GM21526 (cell line): ENCODE measurements around the gene SYNRG.
"Not testable (repeated sequence)": the region's sequence is repeated elsewhere in the genome, so short reads cannot be mapped to it uniquely, and the experiment has no call there.

Experiments
- ATAC-seq: cut with Tn5 transposase; IDR thresholded peaks from one replicate; pipeline ENCODE4 v1.9.1; 2021; ENCODE audit warnings: moderate library complexity; ENCODE audit not compliant: unreplicated experiment, low FRiP score

Gene SYNRG

DNA sequence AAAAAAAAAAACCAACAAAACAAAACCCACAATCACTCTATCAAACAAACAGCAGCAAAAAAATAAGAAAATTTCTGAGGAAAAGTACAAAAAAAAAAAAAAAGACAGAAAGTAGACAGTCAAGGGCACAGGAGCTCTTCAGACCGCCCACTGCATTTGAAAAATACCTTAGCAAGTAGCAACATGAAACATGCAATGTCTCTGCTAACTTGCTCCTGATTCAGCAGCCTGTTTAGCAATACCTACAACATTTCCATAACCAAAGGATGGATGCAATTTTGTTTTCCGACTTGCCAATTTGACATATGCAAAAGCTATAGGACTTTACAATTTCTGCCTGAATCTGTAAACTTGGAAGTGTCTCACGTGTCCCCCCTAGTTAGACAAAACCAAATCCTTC is 57.4 kb downstream of the SYNRG start:
- no peak for ATAC-seq

DNA sequence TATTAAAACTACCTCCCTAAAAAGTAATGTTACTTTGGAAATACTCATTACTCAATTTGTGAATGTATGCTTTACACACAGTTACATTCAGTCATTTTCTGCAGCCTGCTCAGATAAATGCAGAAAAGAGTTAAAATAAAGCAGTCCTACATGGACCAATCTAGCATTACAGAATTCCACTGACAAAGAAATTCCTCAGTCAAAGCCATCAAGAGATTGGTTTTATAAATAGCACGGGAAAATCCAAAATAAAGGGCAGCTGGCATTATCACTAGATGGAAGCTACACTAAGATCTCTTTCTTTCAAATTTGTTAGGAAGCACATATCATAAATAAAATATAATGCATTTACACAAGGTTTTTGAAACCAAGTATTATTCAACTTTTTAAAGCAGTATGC is 61.2 kb downstream of the SYNRG start:
- no peak for ATAC-seq

DNA sequence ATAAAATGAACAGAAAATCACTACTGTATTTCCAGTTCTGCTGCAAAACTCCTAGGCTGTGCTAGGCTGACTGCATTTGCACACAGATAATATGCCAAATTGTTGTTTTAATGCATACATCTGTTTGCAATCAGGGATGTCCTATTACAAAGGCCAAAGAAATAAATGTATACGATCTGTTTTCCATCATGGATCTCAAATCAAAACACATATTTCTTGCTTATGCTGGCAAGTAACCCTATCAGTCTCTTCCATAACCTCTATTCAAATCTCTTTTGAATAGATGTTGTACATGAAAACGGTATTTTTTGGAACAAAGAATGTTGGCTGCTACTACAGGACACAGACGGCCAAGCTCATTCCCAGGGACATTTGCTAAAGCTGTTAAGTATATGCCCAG is 62.9 kb downstream of the SYNRG start:
- ATAC-seq: no peak

DNA sequence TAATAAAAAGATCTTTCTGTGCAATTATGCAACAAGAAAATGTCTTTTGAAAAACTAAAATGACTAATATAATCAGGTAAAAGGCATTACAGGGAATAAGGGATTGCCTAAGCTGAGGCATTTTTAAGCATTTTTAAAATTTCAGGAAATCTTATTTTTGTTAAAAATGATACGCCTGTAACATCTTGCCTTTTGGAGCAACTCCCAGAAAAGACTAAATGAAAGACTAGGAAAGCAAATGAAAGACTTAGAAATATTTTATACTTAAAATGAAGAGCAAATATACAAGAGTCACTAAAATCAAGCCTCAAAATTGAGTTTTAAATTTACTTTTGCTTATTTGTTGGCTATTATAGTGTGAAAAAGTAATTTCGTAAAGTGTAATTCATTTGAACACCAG is 63.7 kb downstream of the SYNRG start:
- ATAC-seq: no peak

DNA sequence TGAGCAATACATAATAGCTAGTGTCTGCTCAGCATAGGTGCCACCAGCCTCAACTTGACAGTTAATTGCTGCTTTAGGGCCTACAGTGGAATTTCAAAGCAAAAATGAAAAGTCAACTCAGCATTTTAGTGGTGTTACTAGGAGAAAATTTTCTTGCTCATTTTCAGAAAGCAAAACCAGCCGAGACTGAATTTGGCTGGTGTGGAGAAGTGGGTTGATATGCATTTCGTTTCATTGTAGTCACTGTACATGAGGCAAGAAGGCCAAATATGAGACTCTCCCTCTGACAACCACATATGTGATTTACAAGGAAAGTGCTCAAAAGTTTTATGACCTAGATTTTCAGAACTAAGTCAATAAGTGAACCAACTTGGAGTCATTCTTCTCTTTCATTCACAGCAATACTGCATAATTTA is 65.6 kb downstream of the SYNRG start:
- ATAC-seq: no peak

DNA sequence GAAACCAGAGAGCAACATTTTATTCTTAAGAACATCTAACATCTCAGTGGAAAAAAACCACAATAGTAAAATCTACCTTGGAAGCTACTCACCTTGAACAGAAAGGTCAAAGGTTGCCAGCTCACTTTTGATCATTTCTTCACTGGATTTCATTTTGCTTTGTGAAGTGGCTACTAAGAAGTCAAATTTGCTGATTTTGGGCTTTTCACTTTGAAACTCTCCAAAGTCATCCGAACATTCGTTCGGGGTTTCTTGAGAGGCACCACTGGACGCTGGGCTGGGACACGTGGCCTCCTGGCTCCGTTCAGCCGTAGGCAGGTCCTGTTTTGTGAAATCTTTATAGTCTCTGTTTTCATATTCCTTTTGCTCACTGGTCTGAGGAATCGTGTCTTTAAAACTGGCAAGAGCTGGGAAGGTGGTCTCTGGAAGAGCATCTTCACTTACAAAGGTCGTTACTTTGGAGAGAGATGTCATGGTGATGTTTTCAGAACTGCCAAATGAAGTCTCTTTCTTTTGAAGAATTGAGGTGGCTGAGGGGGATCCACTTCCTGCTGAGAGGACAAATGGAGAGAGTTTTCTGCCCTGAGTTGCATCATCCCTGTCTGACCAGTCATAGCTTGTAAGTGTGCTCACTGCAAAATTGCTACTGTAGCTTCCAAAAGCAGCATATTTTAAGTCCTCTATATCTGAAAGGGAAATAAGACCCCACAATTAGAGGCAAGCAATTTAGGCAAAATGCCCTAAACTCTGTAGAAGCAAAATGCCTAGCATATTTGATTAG is 67.1 kb downstream of the SYNRG start:
- no peak for ATAC-seq

DNA sequence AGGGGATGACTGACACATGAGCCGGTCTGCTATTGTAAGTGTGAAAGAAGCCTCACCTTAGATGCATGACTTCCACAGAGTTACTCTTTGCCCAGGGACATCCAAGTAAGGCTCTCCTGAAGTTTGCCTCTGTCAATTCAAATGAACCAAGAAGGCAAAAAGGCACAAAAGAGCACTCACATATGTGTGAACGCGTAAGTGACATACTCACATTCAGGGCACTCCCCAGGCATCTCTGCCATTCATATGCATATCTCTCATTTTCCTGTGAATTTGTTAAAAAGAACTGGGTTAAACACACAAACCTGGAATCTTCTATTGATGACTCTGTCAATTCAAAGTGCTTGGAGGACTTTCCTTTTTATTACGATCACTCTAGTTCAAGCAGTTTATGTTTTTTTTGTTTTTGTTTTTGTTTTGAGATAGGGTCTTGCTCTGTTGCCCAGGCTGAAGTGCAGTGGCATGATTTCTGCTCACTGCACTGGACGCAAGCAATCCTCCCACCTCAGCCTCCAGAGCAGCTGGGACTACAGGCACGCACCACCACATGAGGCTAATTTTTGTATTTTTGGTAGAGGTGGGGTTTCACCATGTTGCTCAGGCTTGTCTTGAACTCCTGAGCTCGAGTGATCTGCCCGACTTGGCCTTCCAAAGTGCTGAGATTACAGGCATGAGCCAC is 70.1 kb downstream of the SYNRG start:
- ATAC-seq: no peak

DNA sequence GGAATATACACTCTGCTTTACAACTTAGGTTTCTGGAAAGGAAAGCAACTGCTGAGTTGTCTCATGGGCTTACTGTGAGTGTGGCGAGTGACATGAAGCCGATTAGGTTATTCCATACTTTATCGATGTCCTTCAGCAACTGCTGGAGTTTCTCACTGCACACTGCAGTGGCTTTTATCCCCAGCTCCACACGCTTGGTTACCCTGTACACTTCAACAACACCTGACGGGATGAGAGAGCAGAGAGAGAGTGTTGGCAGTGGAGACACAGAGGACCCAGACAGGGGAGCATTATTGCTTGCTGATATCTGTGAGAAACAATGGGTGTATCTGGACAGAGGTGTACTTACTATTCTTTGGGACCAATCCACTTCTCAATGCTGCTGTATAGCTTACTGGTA is 73.3 kb downstream of the SYNRG start:
- no peak for ATAC-seq

DNA sequence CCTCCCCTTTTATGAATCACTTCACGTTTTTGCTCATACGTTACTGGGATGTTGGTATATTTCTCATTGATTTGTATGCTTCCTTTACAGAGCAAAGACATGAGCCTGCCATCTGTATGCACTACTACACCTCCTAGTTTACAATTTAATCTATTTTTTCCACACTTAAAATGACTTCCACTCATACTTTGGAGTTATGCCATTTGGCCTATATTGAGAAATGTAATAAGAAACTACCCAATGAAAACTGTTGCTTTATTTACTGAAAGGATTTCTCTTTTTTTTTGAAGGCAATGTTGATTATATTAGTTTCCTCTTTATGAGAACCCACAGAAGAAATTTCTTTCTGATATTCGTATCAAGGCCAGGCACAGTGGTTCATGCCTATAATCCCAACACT is 76.5 kb downstream of the SYNRG start:
- no peak for ATAC-seq

DNA sequence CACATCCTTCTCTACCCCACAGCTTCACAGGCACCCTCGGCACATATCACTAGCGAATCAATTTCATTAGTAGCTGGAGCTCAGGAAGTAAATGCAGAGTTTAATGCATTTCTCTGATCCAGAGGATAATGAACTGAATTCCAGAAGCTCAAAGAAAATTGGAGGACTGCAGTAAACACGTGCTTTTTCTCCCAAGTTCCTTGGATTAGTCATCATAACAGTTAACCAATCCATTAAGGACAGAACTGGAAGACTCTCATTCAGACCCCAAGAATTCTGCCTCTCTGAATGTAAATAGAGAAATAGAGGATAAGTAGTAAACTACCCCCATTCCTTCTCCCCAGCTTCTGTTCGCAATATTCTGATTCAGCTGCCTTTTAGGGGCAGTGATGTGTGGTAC is 78.8 kb downstream of the SYNRG start:
- ATAC-seq: no peak

DNA sequence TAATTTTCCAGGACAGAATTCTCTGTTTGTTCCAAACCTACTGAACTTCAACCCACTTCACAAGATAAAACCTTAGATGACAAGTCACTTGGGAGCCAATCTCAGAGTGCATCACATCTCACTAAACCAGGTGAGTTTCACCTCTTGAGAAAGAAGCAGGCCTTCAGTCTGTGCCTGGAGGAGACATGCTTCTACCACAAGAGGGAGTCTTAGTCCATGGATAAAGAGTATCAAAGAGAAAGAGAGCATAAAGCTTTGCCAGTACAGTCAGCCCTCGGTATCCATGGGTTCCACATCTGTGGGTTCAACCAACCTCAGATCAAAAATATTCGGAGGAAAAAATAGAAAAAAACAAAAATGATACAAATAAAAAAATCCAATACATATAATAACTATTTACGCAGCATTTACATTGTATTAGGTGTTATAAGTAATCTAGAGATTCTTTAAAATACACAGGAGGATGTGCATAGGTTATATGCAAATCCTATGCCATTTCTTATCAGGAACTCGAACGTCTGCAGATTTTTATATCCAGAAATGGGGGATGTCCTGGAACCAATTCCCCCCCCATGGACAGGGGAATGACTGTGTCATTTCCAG is 81.9 kb downstream of the SYNRG start:
- ATAC-seq: no peak

DNA sequence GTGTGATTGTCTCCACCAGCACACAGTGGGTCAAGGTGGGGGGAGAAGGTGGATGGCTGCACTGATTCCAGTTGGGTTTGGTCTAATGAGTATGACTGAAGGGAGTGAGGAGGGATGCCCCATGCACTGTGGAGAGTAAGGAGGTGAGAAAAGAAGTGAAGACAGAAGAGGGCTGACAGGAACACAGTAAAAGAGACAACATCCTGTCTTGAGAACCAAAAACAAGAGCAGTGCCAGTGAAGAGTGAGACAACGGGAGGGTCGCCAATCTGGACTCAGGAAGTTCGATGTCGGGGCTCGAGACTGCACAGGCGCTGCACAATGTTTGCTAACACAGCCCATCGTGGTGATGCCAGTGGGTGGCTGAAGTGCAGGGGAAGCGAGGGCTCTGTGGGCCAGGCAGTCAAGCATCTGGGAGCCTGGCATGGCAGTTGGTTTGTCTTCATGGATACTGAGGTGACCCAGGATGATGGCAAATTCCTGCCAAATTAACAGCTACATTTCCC is 85.5 kb downstream of the SYNRG start:
- no peak for ATAC-seq

DNA sequence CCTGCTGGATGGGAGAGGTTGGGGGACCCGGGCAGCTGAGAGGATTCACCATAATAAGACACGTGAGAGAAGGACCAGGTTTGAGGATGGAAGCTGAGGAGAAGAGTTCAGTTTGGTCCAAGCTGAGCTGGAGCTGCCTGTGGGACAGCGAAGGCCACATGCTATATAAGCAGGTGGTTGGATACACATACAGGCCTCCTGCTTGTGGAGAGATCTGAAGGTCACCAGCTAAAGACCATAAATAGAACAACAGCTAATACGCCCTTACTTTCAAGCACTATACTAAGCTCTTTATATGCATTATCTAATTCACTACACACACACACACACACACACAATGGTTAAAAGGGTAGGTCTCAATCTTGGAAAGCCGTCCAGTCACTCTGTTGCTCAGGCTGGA is 87.4 kb downstream of the SYNRG start:
- no peak for ATAC-seq

DNA sequence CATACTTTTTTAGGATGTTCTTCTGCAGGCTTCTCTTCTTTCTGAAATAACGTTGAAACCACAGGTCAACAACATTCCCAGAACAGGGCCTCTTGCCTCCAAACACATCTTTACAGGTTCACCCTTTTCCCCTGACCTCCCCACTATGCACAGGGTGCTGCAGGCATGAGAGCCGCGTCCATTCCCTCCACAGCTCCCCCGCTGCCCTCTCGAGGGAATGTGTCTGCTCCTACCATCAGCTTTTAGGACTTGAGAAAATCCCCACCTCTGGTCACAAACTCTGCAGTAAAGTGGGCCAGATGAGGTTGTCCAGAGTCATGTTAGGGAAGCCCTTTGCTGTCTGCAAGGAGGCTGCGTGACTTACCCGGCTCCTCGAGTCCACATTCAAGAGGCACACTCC is 89.0 kb downstream of the SYNRG start:
- no peak for ATAC-seq

DNA sequence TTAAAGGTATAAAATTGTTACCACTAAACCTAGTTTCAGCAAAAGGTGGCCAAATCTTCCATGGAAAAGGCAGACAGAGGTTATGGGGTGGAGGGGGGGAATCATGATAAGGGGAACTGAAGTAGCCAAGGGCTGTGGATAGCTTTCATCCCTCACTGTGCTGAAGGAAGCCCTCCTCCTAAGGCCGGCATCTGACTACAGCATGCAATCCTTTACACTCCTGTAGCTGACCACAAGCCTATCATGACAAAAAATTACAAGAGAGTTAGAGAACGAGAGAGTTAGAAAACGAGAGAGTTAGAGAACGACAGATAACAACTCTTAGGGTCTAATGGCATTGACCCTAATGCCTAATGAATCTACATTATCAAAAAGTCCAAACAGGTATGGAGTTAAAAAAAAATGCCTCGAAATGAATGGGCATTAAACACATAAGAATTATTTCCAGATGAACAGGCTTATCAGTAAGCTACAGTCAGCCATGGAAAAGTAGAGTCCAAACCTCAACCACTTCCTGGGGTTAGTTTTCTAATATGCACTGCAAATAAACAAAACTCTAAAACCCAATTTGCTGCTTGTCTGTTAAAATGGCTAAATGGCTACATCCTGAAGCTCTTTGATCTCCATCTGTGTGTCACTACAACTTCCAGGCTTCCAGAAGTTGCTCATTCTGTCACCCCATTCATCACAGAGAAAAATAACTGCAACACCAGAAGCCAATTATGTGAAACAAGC is 89.8 kb downstream of the SYNRG start:
- no peak for ATAC-seq

DNA sequence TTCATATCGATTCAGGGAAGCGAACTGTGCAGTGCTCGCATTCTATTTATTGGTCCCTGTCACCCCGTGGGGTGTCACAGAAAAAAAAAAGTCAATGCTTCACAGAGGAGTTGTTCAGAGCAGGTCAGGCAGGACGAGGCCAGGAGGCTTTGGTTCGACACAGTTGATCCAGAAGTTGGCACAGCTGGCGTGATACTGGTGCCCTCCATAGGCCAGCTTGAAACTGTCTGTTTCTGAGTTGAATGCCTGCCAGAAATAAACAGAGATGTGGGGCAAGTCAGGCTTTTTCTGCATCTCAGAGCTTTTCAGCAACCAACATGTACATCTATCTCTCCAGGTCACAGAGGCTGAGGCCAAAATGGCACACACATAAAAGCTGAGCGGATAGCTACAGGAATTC is 90.4 kb downstream of the SYNRG start:
- no peak for ATAC-seq

DNA sequence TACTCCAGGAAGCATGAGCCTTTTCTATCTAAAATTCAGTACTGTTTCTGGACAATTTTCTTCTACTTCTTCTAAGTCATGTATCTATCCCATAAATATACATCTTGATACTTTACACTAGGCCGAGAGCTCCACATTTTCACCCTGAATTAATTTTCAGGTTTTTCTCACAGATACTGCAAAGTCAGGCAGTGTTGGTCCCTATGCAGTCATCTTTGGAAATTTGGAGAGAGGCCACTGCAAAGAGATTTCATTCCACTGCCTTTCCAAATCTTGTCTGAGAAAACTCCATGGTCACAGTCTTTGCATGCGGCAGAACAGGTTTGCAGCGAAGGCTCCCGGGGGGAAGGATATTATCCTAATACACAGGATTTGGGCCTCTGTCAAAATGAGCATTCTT is 91.3 kb downstream of the SYNRG start:
- no peak for ATAC-seq

DNA sequence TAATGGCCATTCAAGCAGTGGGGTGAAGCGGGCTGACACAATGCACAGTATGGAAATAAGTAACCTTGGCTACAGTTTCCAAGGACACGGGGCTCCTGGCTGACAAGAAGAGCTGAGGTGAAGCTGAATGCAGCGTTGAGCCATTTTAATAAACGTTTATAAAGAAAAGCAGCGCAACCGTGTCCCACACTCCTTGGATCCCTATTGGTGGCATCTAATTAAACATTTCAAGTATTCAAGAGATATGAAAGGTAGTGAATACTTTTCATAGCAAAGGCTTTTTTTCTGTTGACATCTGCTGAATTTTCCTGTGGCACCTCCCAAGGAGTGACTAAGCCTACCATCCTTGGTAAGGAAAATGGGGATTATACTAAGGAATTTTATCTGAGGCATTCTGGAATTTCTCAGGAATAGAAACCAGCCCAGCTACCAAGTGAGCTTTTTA is 93.1 kb downstream of the SYNRG start:
- ATAC-seq: no peak

DNA sequence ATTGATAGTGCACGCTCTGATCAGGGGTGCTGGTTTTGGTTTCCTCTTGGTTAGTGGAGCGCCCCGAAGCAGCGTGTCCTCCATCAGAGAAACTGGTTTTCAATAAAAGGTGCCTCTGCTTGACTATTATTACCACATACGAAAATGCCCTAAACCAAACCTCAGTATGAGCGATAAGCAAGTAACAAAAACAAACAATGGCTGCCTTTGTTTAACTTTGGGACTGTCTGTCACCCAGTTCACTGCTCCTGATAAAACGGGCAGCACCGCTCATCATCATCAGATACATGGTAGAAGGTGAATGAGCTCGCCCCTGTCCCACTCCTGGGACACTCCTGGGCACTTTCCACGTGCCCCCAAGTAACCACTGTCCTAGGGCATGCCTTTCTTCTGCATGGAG is 95.5 kb downstream of the SYNRG start:
- no peak for ATAC-seq

DNA sequence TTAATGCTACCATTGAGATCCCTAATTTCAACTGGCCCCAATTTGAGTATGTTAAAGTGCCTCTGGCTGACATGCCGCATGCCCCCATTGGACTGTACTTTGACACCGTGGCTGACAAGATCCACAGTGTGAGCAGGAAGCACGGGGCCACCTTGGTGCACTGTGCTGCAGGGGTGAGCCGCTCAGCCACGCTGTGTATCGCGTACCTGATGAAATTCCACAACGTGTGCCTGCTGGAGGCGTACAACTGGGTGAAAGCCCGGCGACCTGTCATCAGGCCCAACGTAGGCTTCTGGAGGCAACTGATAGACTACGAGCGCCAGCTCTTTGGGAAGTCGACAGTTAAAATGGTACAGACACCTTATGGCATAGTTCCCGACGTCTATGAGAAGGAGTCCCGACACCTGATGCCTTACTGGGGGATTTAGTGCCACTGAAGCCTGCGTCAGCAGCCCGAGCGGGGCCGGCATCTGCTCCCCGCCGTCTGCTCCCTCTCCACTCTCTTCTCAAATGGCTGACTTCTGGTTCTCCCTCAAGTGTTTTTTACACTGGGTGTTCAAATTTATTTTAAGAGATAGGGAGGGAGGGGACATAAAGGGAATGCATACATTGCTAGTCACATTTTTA is 96.7 kb downstream of the SYNRG start:
- ATAC-seq: no peak

DNA sequence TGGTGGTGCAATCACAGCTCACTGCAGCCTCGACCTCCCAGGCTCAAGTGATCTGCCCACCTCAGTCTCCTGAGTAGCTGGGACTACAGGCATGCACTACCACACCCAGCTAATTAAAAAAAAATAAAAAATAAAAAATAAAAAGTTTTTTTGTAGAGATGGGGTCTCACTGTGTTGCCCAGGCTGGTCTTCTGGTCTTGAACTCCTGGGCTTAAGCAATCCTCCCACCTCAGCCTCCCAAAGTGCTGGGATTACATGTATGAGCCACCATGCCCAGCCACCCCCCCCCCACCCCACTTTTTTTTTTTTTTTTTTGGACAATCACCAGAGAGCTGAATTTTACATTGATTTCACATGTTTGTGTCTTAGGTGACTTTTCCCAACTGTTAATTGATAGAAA is 97.6 kb downstream of the SYNRG start:
- not testable (repeated sequence) for ATAC-seq
